HG03064 (cell line): ENCODE data around the gene MPHOSPH6.
"Not testable (repeated sequence)": the region's sequence is repeated elsewhere in the genome, so short reads cannot be mapped to it uniquely, and the experiment has no call there.

Experiments
- ATAC-seq: cut with Tn5 transposase; IDR thresholded peaks from one replicate; pipeline ENCODE4 v1.9.1; 2021; ENCODE audit warnings: low read depth; ENCODE audit not compliant: unreplicated experiment

The MPHOSPH6 gene

DNA sequence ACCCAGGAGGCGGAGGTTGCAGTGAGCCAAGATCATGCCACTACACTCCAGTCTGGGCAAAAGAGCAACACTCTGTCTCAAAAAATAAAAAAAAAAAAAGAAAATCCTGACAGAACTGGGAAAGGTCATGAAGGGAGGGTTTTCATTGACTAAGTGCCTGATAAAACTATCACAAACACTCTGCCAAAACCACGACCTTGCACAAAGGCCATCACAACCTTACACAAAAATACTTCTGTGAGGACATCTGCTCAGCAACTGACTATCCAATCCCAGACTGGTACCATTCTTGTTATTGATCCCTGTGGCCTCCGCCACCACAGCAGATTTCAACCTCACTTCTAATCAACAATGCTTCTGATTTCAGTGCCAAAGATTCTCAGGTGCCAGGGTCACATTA is 40.1 kb downstream of the MPHOSPH6 start:
- no peak for ATAC-seq

DNA sequence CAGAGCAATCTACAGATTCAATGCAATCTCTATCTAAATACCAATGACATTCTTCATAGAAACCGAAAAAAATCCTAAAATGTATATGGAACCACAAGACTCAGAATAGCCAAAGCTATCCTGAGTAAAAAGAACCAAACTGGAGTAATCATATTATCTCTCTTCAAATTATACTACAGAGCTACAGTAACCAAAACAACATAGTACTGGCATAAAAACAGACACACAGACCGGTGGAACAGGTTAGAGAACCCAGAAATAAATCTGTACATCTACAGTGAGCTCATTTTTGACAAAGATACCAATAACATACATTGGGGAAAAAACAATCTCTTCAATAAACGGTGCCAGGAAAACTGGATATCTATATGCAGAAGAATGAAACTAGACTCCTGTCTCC is 45.4 kb downstream of the MPHOSPH6 start:
- ATAC-seq, result no peak

DNA sequence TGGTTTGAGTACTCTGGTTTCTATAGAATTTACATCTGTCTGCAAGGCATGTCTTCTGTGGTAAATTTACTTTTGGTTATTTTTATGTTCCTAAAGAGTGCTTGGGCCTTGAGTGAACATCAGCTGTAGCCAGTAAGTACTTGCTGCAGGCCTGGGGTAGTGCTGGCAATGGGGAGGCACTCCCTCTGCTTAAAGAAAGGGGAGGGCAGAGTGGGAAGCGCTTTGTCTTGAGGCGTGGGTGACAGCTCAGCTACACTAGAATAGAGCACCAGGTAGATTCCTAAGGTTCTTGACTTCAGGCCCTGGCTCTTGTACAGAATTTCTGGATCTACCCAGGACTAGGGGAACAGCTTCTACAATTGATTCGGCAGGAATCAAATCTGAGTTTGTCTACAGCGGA is 50.6 kb downstream of the MPHOSPH6 start:
- no peak for ATAC-seq

DNA sequence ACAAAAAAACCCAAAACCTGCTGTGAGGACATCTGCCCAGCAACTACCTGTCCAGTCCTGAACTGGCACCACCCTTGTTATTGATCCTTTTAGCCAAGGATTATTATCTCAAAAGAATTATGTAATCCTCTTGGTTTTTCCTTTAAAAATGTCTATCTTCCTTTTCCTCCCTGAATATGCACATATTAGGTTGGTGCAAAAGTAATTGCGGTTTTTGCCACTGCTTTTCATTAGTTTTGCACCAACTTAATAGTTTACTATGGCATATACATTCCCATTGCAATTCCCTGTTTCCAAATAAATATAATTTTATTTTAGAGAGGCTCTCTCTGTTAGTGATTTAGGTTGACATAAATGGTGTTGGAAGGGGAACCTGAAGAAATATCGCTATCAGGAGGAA is 51.3 kb downstream of the MPHOSPH6 start:
- no peak for ATAC-seq

DNA sequence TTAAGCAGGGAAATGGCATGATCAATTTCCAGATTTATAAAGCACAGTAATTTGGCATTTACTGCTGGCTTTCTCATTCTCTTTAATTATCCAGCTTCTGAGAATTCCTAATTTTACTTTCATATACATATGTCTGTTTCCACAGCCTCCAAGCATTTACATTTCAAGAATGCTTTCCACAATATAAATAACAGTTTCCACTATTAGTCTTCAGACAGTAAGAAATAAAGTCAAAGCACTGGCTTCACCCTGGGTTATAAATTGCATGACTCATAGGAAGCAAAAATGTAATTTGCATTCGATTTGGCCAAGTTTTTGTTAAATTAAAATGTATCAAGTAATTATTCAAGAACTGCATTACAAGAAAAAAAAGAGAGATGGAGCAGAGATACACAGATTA is 53.5 kb downstream of the MPHOSPH6 start:
- ATAC-seq, result no peak

DNA sequence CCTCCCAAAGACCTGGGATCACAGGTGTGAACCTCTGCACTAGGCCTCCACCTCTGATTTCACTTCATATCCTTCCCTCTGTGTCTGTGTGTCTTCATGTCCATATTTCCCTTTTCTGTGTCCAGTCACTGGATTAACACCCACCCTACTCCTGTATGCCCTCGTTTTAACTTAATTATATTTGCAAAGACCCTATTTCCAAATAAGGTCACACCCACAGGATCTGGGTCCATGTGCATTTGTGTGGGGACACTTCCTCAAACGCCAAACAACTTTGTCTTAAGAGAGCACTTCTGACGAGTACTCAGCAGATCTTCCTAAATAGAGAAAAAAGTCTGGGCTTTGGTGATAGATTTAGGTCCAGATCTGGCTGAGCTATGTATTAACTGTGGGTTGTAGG is 56.3 kb downstream of the MPHOSPH6 start:
- no peak for ATAC-seq

DNA sequence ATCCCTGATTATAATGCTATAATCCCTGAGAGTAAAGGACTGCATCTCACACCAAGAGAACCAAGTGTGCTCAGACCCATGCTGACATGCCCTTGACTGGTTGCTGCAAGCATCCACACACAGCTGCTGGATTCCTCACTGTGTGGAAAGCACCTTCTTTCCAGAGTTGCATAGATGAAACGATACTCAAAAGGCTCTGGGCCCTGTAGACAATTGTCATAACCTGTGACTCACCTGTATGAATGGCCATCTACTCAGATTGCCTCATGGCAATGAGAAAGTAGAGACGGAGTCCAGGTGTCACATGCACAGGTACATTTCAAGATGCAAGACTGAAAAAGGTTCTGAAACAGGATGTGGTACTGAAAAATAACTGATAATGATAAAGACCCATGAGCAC is 58.1 kb downstream of the MPHOSPH6 start:
- no peak for ATAC-seq

DNA sequence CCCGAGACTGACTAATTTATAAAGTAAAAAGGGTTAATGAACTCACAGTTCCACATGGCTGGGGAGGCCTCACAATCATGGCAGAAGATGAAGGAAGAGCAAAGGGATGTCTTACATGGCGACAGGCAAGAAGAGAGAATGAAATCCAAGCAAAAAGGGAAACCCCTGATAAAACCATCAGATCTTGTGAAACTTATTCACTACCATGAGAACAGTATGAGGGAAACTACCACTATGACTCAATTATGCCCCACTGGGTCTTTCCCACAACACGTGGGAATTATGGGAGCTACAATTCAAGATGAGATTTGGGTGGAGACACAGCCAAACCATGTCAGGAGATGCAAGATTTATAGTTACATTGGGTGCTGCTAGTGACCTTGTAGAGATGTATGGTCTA is 60.8 kb downstream of the MPHOSPH6 start:
- not testable (repeated sequence) for ATAC-seq

DNA sequence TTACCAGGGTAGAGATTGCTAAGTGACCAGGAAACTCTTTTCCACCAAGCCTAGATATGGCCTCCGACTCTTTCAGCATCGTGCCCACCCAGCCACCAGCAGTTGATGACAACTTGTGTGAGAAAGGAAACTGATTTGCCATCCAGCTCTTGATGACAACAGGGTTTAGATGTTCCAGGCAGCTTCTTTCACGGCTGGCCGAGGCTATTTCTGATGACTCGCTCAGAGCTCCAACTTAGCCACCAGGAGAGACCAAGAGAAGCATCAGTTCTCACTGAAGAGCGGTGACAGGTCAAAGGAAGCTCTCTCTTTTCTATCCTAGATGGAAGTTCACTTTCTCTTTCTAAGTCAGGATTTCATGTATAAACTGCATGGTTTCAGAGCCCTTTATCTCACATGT is 61.2 kb downstream of the MPHOSPH6 start:
- ATAC-seq, result no peak

DNA sequence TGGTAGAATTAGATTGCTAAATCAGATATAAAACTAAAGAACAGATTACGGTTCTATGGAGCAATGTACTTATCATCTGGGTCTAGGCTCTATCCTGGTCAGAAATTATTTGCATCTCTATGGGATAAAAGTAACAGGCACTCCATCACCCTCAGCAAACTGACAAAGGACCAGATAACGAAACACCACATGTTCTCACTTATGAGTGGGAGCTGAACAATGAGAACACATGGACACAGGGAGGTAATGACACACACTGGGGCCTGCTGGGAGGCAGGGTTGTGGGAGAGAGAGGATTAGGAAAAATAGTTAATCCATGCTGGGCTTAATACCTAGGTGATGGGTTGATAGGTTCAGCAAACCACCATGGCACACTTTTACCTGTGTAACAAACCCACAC is 61.9 kb downstream of the MPHOSPH6 start:
- no peak for ATAC-seq

DNA sequence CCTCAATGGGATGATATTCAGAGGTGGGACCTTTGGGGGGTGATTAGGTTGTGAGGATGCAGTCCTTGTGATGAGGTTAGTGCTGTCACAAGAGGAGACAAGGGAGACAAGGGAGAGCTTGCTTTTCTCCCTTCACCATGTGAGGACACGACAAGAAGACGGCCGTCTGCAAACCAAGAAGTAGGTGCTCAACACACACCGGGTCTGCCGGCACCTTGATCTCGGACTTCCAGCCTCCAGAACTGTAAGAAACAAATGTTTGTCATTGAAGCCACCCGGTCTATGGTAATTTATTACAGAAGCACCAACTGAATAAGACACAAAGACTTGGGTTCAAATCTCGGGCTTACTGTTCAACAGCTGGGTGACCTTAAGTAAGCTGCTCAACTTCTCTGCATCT is 64.9 kb downstream of the MPHOSPH6 start:
- no peak for ATAC-seq
